ENCODE measurements around the gene HLA-E. TPM values are rescaled to one million over a fixed set of nuclear protein-coding genes. Genes with fewer than 3 reads are reported as not detected.

The HLA-E gene
- total and polyA plus RNA-seq, 2 donors (not counting 3 experiments of a cell fraction or from before 2014, with no cell fraction given) = 271 to 298 TPM

DNA sequence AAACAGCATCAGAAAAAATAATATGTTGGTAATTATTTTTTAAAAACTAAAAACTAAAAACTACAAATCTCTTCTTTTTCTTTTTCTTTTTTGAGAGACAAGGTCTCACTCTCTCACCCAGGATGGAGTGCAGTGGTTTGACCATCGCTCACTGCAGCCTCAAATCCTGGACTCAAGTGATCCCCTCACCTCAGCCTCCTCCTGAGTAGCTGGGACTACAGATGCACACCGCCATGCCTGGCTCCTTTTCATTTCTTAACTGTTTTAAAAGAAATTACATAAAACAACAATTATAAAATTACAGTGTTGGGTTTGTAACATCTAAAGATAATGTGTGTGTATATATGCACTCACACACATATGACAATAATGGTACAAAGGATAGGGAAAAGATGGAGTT lies 24.1 kb downstream of the HLA-E start:
- no peaks in the 10 kb centered on the region for H3K27me3 ChIP-seq (ENCODE audit: control insufficient read depth in 2 of 2, insufficient read depth in 2 of 2, low read length in 2 of 2)
- no TSS peak for BruUV-seq (replicated peaks)
- ChIA-PET CTCF (interaction anchor here (1.0 to 2.6 kb wide), 4 partner anchors 17 to 31 kb away, joined by 3 to 12 read pairs (median 6); no protein-coding TSS in a partner anchor), POLR2A (no interaction called here)
- no peaks in the 10 kb centered on the region for H3K79me2 ChIP-seq (ENCODE audit: control insufficient read depth, insufficient read depth, low read length)
- no peak overlapping the region for H3K27ac ChIP-seq (ENCODE audit: insufficient read depth, low read depth, low read length)
- H3K9me3 ChIP-seq (replicated peaks; ENCODE audit: control insufficient read depth, insufficient read depth, low read length) = no peaks in the 10 kb centered on the region
- H4K20me1 ChIP-seq (replicated peaks; ENCODE audit: control insufficient read depth, extremely low read depth, insufficient read depth, low read length) = no peaks in the 10 kb centered on the region
- no peak for FAIRE-seq
- no peak for DNase-seq (ENCODE audit: low read depth, low spot score)
- intact Hi-C loops (cut with micrococcal nuclease) (no loop called here), dilution Hi-C loops (cut with MboI; ENCODE audit: extremely low pct_ligation_motif_present, low sequenced_read_pairs) (no loop called here)
- no peak overlapping the region for H3K4me3 ChIP-seq (replicated peaks in 1 of 3; ENCODE audit: insufficient read depth in 1 of 3, low read depth in 1 of 3, low read length in 3 of 3)
- H3K36me3 ChIP-seq (ENCODE audit: control insufficient read depth in 2 of 2, extremely low read depth in 1 of 2, insufficient read depth in 2 of 2, low read length in 2 of 2) = no peaks in the 10 kb centered on the region
- H3K9me1 ChIP-seq (replicated peaks; ENCODE audit: control insufficient read depth, extremely low read depth, insufficient read depth, low read length) = no peaks in the 10 kb centered on the region
- TF ChIP-seq EZH2 (IDR thresholded peaks at IDR 0.05; ENCODE audit: borderline replicate concordance, low read depth, low read length, severe bottlenecking) (no peak), POLR2AphosphoS5 (IDR thresholded peaks at IDR 0.05; ENCODE audit: insufficient read depth, low read depth, low read length) (no peak), POLR2A (IDR thresholded peaks at IDR 0.05; ENCODE audit: low read depth, low read length) (no peak), FOS (IDR thresholded peaks at IDR 0.05; ENCODE audit: borderline replicate concordance, insufficient read depth, low read length) (no peak), MYC (IDR thresholded peaks at IDR 0.05; ENCODE audit: low read depth, low read length) (no peak), JUN (IDR thresholded peaks at IDR 0.05; ENCODE audit: borderline replicate concordance, insufficient read depth, insufficient read length, low read depth) (no peak), GATA2 (IDR thresholded peaks at IDR 0.05; ENCODE audit: insufficient read depth, insufficient read length, low read depth, low read length) (no peak)
- TF ChIP-seq, protein P1, sequence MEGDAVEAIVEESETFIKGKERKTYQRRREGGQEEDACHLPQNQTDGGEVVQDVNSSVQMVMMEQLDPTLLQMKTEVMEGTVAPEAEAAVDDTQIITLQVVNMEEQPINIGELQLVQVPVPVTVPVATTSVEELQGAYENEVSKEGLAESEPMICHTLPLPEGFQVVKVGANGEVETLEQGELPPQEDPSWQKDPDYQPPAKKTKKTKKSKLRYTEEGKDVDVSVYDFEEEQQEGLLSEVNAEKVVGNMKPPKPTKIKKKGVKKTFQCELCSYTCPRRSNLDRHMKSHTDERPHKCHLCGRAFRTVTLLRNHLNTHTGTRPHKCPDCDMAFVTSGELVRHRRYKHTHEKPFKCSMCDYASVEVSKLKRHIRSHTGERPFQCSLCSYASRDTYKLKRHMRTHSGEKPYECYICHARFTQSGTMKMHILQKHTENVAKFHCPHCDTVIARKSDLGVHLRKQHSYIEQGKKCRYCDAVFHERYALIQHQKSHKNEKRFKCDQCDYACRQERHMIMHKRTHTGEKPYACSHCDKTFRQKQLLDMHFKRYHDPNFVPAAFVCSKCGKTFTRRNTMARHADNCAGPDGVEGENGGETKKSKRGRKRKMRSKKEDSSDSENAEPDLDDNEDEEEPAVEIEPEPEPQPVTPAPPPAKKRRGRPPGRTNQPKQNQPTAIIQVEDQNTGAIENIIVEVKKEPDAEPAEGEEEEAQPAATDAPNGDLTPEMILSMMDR (IDR thresholded peaks at IDR 0.05; ENCODE audit: extremely low read depth in 1 of 2, insufficient read depth in 1 of 2, low read depth in 1 of 2, low read length in 2 of 2) = no peak
- TF ChIP-seq, protein P2, sequence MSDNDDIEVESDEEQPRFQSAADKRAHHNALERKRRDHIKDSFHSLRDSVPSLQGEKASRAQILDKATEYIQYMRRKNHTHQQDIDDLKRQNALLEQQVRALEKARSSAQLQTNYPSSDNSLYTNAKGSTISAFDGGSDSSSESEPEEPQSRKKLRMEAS (IDR thresholded peaks at IDR 0.05; ENCODE audit: insufficient read depth, insufficient read length) = no peak
- no peak overlapping the region for H3K4me2 ChIP-seq (ENCODE audit: insufficient read depth, low read length)
- H2AFZ ChIP-seq (ENCODE audit: low read depth, low read length) = no peak overlapping the region
- H3K4me1 ChIP-seq (ENCODE audit: control insufficient read depth, extremely low read depth, insufficient read depth, low read length) = peaks cover 16% of the 10 kb centered on the region
- no peak overlapping the region for H3K9ac ChIP-seq (replicated peaks; ENCODE audit: extremely low read depth, insufficient read depth, low read length)
